Neuron (in vitro differentiated cells): ENCODE measurements around the gene FKBP14.
"Not testable (repeated sequence)": the region's sequence is repeated elsewhere in the genome, so short reads cannot be mapped to it uniquely, and the experiment has no call there.

ENCODE experiments used
- H2AFZ ChIP-seq: one replicate; pipeline ENCODE4 v1.6.1; 2013; ENCODE audit warnings: low read depth, mild to moderate bottlenecking, inconsistent platforms, low read length, moderate library complexity
- H3K27me3 ChIP-seq: one replicate; pipeline ENCODE4 v1.6.1; 2013; ENCODE audit warnings: low read length; ENCODE audit not compliant: insufficient read depth
- H3K36me3 ChIP-seq: one replicate; pipeline ENCODE4 v1.6.1; 2013; ENCODE audit warnings: low read length; ENCODE audit not compliant: insufficient read depth
- H3K4me1 ChIP-seq: one replicate; pipeline ENCODE4 v1.6.1; 2013; ENCODE audit warnings: low read length; ENCODE audit not compliant: insufficient read depth
- H3K4me3 ChIP-seq: 2 replicates; pipeline ENCODE4 v1.5.1; 2013; ENCODE audit warnings: mild to moderate bottlenecking, low read length, moderate library complexity
- H3K9me3 ChIP-seq: one replicate; pipeline ENCODE4 v1.6.1; 2013; ENCODE audit warnings: low read length

Gene FKBP14

DNA sequence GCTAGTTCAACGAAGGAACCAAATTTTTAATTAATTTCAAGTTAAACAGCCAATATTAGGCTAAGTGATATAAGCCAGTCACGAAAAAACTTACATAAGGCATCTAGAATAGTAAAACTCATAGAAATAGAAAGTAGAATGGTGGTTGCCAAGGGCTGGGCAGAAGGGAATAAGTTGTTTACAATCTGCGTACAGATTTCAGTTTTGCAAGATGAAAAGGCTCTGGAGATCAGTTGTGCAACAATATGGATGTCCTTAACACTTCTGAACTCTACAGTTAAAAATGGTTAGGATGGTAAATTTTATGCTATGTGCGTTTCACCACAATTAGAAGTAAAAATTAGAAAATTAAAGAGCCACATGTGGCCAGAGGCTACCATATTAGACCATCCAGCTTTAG, 50.2 kb downstream of the FKBP14 start:
- Histone ChIP-seq H3K4me3 (no peak overlapping the region), H3K9me3 (no peaks in the 10 kb centered on the region), H3K27me3 (no peaks in the 10 kb centered on the region), H2AFZ (no peak overlapping the region), H3K36me3 (no peaks in the 10 kb centered on the region), H3K4me1 (peaks cover 51% of the 10 kb centered on the region)

GRCh38 chr7:29975561-29975960, 50.9 kb downstream of the FKBP14 start:
- Histone ChIP-seq H3K36me3 (no peaks in the 10 kb centered on the region), H3K4me1 (peaks cover 51% of the 10 kb centered on the region), H3K27me3 (no peaks in the 10 kb centered on the region), H3K9me3 (no peaks in the 10 kb centered on the region), H2AFZ (no peak overlapping the region), H3K4me3 (no peak overlapping the region)

GRCh38 chr7:29974286-29974685, 52.2 kb downstream of the FKBP14 start:
- Histone ChIP-seq H2AFZ (no peak overlapping the region), H3K4me3 (no peak overlapping the region), H3K36me3 (no peaks in the 10 kb centered on the region), H3K4me1 (peaks cover 64% of the 10 kb centered on the region), H3K27me3 (no peaks in the 10 kb centered on the region), H3K9me3 (peaks cover 1% of the 10 kb centered on the region)

GRCh38 chr7:29972315-29972669, 54.2 kb downstream of the FKBP14 start:
- Histone ChIP-seq H3K36me3 (peaks cover 12% of the 10 kb centered on the region), H3K4me3 (no peak overlapping the region), H3K9me3 (peaks cover 6% of the 10 kb centered on the region), H3K27me3 (no peaks in the 10 kb centered on the region), H3K4me1 (peaks cover 56% of the 10 kb centered on the region), H2AFZ (no peak overlapping the region)

DNA sequence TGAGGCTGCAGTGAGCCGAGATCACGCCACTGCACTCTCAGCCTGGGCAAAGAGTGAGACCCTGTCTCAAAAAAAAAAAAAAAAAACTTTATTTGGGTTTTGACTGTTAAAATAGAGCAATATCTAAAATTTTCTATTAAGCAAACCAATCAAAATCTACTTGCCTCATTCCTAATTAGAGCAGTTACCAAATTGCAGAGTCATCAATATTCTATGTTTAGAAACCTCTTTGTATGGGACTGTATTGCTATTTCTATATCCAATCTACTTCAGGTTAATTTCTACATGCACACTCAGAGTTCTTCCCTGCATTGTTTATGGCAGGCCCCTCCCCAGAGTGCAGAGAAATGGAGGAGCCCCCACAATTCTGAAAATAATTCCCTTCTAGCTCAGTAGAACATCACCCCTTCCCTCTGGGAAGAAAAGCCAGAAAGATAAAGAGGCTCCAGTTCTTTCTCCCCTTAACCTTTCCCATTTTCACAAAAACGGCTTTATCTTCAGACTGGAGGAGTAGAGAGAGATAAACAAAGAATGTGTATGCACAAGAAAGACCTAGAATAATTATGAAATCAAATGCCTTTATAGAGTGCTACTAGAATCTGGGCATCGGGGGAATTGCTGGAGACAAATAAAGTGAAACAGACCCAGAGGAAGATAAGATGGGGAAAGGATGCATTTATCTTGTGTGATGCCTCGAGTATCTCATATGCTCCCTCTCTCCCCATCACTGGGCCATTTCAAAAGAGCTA, 54.8 kb downstream of the FKBP14 start:
- peaks cover 12% of the 10 kb centered on the region for H3K36me3 ChIP-seq
- H3K4me3 ChIP-seq: no peak overlapping the region
- no peaks in the 10 kb centered on the region for H3K27me3 ChIP-seq
- H3K4me1 ChIP-seq: peaks cover 50% of the 10 kb centered on the region
- no peak overlapping the region for H2AFZ ChIP-seq
- peaks cover 7% of the 10 kb centered on the region for H3K9me3 ChIP-seq

GRCh38 chr7:29970158-29970557, 56.3 kb downstream of the FKBP14 start:
- Histone ChIP-seq H3K9me3 (peaks cover 7% of the 10 kb centered on the region), H3K4me1 (peaks cover 35% of the 10 kb centered on the region), H2AFZ (no peak overlapping the region), H3K36me3 (peaks cover 19% of the 10 kb centered on the region), H3K4me3 (no peak overlapping the region), H3K27me3 (no peaks in the 10 kb centered on the region)

DNA sequence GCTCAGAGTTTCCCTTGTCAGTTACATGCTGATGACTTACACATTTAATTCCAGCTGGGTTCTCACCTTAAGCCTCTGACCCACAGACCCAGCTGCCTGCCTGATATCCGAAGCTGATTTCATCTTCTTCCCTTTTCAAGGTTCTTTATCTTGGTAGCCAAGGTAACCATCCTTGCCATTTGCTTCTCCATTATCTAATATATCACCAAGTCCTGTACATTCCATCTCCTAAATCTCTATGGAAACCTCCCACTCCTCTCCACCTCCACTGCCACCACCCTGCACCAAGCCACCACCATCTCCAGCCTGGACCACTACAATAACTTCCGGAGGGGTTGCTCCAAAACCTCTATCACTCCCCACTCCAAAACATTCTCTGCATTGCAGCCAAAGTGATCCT, 56.8 kb downstream of the FKBP14 start:
- H2AFZ ChIP-seq: no peak overlapping the region
- H3K36me3 ChIP-seq: peaks cover 19% of the 10 kb centered on the region
- no peak overlapping the region for H3K4me3 ChIP-seq
- peaks cover 31% of the 10 kb centered on the region for H3K4me1 ChIP-seq
- no peaks in the 10 kb centered on the region for H3K27me3 ChIP-seq
- H3K9me3 ChIP-seq: peaks cover 7% of the 10 kb centered on the region

GRCh38 chr7:29968683-29969395, 57.7 kb downstream of the FKBP14 start:
- H3K27me3 ChIP-seq: no peaks in the 10 kb centered on the region
- H3K4me3 ChIP-seq: no peak overlapping the region
- peaks cover 31% of the 10 kb centered on the region for H3K4me1 ChIP-seq
- peaks cover 21% of the 10 kb centered on the region for H3K36me3 ChIP-seq
- peaks cover 7% of the 10 kb centered on the region for H3K9me3 ChIP-seq
- H2AFZ ChIP-seq: no peak overlapping the region

- H3K36me3 ChIP-seq: peaks cover 29% of the 10 kb centered on the region
- no peak overlapping the region for H2AFZ ChIP-seq
- H3K9me3 ChIP-seq: peaks cover 10% of the 10 kb centered on the region
- no peak overlapping the region for H3K4me3 ChIP-seq
- H3K27me3 ChIP-seq: no peaks in the 10 kb centered on the region
- H3K4me1 ChIP-seq: peaks cover 15% of the 10 kb centered on the region
Measured at GRCh38 chr7:29965030-29965429, 61.5 kb downstream of the FKBP14 start.

GRCh38 chr7:29962035-29962434, 64.5 kb downstream of the FKBP14 start:
- peaks cover 31% of the 10 kb centered on the region for H3K36me3 ChIP-seq
- no peak overlapping the region for H3K4me3 ChIP-seq
- H3K4me1 ChIP-seq: no peaks in the 10 kb centered on the region
- no peak overlapping the region for H2AFZ ChIP-seq
- H3K27me3 ChIP-seq: no peaks in the 10 kb centered on the region
- H3K9me3 ChIP-seq: peaks cover 5% of the 10 kb centered on the region

DNA sequence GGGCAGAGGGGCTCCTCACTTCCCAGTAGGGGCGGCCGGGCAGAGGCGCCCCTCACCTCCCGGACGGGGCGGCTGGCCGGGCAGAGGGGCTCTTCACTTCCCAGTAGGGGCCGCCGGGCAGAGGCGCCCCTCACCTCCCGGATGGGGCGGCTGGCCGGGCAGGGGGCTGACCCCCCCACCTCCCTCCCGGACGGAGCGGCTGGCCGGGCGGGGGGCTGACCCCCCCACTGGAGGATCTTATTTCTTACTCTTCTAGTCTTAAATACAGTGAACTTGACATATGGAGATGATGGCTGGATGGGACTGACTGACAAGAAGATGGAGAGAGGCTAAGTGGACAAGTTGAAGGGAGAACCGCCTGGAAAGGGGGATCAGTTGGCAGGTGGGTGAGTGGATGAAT, 64.9 kb downstream of the FKBP14 start:
- not testable (repeated sequence) for H3K9me3 ChIP-seq, H2AFZ ChIP-seq, H3K4me1 ChIP-seq, H3K27me3 ChIP-seq, H3K4me3 ChIP-seq
- H3K36me3 ChIP-seq: peaks cover 30% of the 10 kb centered on the region
